AG04450 (cell line): ENCODE measurements around the gene ALKBH6. TPM values are rescaled to one million over a fixed set of nuclear protein-coding genes. Genes with fewer than 3 reads are reported as not detected.
"Not testable (repeated sequence)": the region's sequence is repeated elsewhere in the genome, so short reads cannot be mapped to it uniquely, and the experiment has no call there.

ENCODE experiments used
- CTCF ChIA-PET: fragments of 300-600, 350-600 bp; formaldehyde crosslinking; extraction: SDS; loops from one replicate; lab custom pipeline; 2022; ENCODE audit warnings: antibody characterized with exemption, inconsistent platforms; lab: Charles Lee
- POLR2A ChIA-PET: fragments of 350-600 bp; formaldehyde crosslinking; extraction: SDS; loops from one replicate; lab custom pipeline; 2021; ENCODE audit warnings: antibody characterized with exemption, inconsistent platforms; lab: Yijun Ruan, JAX
- DNase-seq: peaks from one replicate; pipeline ENCODE4 v3.0.0-alpha.2; 2011; ENCODE audit warnings: low read depth, low spot score
- H3K27ac ChIP-seq: one replicate; pipeline ENCODE4 v1.5.1; 2012; ENCODE audit warnings: low read depth, low read length, control low read depth
- H3K27me3 ChIP-seq: one replicate; pipeline ENCODE4 v1.6.0; 2012; ENCODE audit warnings: low read length; ENCODE audit not compliant: control insufficient read depth, insufficient read depth
- H3K4me3 ChIP-seq: 2 replicates; pipeline ENCODE4 v1.5.1; 2011; ENCODE audit warnings: mild to moderate bottlenecking, low read depth, low read length, control low read depth
- H3K9me3 ChIP-seq: 2 replicates; pipeline ENCODE4 v1.5.1; 2012; ENCODE audit warnings: low read length; ENCODE audit not compliant: control insufficient read depth, insufficient read depth
- polyA plus RNA-seq: library from polyadenylated mRNA; depleted of rRNA; stranded (reverse); fragments of >200 nt; gene quantifications from 2 replicates; pipeline ENCODE4 v1.2.3, GENCODE V29; 2011
- TF ChIP-seq, protein P1 (sequence below): IDR thresholded peaks from 2 replicates; pipeline ENCODE4 v1.5.1; 2011; ENCODE audit warnings: low read depth, low read length, control low read depth, inconsistent platforms

Gene ALKBH6
- polyA plus RNA-seq, 1 experiment: 21.2 TPM

DNA sequence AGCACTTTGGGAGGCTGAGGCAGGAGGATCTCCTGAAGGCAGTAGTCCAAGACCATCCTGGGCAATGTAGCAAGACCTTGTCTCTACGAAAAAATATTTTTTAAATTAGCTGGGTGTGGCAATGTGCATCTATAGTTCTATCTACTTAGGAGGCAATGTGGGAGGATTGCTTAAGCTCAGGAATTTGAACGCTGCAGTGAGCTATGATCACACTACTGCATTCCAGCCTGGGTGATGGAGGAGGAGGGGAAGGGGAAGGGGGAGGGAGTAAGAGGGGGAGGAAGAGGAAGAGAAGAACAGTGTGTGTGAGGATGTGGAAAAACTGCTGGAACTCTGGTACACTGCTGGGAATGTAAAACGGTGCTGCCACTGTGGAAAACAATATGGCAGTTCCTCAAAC lies 27.8 kb upstream of the ALKBH6 start:
- Histone ChIP-seq H3K9me3 (no peaks in the 10 kb centered on the region; the same call in 1 of the 2 replicates), H3K27me3 (no peaks in the 10 kb centered on the region), H3K27ac (peak overlapping the region; percentile 59), H3K4me3 (no peak overlapping the region)
- POLR2A ChIA-PET: interaction anchor here (0.6 to 1.2 kb wide), 5 partner anchors 12 to 132 kb away, joined by 3 to 18 read pairs (median 4); partner anchors contain the start of genes ALKBH6, THAP8 and WDR62
- DNase-seq: peak; percentile 59
- CTCF ChIA-PET: no interaction called here
- TF ChIP-seq, protein P1, sequence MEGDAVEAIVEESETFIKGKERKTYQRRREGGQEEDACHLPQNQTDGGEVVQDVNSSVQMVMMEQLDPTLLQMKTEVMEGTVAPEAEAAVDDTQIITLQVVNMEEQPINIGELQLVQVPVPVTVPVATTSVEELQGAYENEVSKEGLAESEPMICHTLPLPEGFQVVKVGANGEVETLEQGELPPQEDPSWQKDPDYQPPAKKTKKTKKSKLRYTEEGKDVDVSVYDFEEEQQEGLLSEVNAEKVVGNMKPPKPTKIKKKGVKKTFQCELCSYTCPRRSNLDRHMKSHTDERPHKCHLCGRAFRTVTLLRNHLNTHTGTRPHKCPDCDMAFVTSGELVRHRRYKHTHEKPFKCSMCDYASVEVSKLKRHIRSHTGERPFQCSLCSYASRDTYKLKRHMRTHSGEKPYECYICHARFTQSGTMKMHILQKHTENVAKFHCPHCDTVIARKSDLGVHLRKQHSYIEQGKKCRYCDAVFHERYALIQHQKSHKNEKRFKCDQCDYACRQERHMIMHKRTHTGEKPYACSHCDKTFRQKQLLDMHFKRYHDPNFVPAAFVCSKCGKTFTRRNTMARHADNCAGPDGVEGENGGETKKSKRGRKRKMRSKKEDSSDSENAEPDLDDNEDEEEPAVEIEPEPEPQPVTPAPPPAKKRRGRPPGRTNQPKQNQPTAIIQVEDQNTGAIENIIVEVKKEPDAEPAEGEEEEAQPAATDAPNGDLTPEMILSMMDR: no peak

DNA sequence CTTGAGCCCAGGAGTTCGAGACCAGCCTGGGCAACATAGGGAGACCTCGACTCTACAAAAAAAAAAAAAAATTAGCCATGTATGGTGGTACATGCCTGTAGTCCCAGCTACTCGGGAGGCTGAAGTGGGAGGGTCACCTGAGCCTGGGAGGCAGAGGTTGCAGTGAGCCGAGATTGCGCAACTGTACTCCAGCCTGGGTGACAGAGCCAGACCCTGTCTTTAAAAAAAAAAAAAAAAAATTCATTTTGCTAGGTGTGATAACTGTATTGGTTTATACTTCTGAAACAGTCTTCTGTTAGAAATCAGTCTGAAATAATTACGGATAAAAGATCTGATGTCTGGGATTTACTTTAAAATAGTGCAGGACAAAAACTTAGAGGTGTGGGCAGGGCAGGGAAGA lies 27.1 kb upstream of the ALKBH6 start:
- POLR2A ChIA-PET: interaction anchor here (1.1 to 1.2 kb wide), 2 partner anchors 13 to 27 kb away, joined by 10 to 18 read pairs; partner anchors contain the start of genes ALKBH6, THAP8 and WDR62
- DNase-seq, H3K4me3 ChIP-seq, H3K27me3 ChIP-seq, CTCF ChIA-PET, H3K27ac ChIP-seq, H3K9me3 ChIP-seq: not testable (repeated sequence)

DNA sequence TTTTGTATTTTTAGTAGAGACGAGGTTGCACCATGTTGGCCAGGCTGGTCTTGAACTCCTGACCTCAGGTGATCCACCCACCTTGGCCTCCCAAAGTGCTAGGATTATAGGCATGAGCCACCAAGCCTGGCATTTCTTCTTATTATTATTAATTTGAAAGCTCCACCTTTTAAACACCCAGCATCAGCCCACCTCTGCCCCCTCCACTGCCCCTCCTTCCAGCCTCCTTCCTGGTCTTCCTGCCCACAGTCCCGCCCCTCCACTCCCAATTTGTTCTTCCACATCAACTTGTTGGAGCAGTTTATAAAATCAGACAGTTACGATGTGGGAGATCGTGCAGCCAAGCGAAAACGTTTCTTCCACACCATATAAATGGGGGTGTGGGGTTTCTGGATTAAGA lies 26.5 kb upstream of the ALKBH6 start:
- Histone ChIP-seq H3K9me3 (no peaks in the 10 kb centered on the region; the same call in 1 of the 2 replicates), H3K27ac (no peak overlapping the region), H3K4me3 (no peak overlapping the region), H3K27me3 (no peaks in the 10 kb centered on the region)
- ChIA-PET POLR2A (no interaction called here), CTCF (no interaction called here)
- no peak for DNase-seq
- TF ChIP-seq, protein P1: no peak

DNA sequence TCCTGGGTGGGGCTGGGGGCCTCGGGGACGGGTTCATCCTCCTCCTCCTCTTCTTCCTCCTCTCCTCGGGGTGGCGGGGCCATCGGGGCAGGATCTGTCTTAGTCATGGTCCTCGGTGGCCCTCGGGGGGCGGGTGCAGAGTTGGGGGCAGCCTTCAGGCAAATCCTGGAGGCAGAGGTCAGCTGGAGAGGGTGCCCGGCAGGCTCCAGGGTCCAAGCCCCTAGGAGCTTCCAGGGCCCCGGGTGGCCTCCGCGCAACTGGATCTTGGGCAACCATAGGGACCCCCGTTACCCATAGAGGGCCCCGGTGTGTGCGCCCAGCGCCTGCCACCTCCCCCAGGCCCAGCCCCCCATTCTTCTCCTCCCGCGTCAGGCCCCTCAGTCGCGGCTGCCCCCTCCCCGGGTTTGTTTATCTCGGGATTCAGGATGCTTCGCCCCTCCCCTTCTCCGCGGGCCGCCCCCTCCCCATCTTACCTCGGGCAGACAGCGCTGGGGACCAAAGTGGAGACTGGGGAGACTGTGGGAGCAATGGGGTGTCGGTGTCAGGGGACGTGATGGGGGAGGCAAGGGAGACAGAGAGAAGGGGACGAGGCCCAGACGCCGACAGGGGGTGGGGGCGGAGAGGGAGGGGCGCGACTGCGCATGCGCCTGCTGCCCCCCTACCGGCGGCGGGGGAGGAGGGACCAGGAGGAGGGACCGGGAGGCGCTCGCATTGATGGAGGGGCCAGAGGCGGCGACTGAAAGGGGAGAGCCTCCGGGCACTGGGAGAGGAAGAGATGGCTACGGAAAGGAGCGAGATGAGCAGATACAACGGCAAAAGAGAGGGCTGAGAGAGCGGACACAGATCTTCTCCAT lies 18.5 kb upstream of the ALKBH6 start, which contains the start of gene CLIP3:
TSS of gene CLIP3 (minus strand) at position 623 of the 854 bp plus-strand sequence. CDS start at position 107, 516 bp downstream.
- Histone ChIP-seq H3K4me3 (peak within 1 kb of the TSS; percentile 89), H3K27me3 (no peaks in the 10 kb centered on the region), H3K9me3 (no peaks in the 10 kb centered on the region; the same call in 1 of the 2 replicates), H3K27ac (no peak within 1 kb of the TSS)
- TF ChIP-seq, protein P1: no peak
- ChIA-PET CTCF (no interaction called here), POLR2A (no interaction called here)
- DNase-seq: peak; percentile 32

DNA sequence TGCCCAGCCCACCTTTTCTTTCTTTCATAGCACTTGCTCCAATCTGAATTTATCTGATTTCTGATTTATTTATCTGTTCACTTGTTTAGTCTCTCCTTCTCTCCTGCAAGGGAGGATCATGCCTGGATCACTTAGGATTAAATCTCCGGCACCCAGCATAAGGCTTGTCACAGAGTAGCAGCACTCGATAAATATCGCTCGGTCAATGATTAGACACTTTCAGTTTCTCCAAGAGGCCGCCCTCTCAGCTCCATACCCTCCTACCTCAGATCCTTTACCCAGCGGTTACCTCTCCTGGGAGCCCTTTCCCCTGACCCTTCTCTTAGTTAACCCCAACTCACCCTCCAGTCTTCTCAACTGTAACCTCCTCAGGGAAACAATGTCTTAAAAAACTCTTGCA lies 17.3 kb upstream of the ALKBH6 start:
- Histone ChIP-seq H3K4me3 (no peak overlapping the region), H3K27me3 (no peaks in the 10 kb centered on the region), H3K9me3 (no peaks in the 10 kb centered on the region; the same call in 1 of the 2 replicates), H3K27ac (no peak overlapping the region)
- ChIA-PET CTCF (interaction anchor here (1.2 to 1.5 kb wide), 2 partner anchors 22 to 30 kb away, joined by 3 to 5 read pairs; partner anchors contain the start of gene THAP8), POLR2A (no interaction called here)
- TF ChIP-seq, protein P1: no peak
- no peak for DNase-seq
